ENCODE measurements around the gene TST.

DNA sequence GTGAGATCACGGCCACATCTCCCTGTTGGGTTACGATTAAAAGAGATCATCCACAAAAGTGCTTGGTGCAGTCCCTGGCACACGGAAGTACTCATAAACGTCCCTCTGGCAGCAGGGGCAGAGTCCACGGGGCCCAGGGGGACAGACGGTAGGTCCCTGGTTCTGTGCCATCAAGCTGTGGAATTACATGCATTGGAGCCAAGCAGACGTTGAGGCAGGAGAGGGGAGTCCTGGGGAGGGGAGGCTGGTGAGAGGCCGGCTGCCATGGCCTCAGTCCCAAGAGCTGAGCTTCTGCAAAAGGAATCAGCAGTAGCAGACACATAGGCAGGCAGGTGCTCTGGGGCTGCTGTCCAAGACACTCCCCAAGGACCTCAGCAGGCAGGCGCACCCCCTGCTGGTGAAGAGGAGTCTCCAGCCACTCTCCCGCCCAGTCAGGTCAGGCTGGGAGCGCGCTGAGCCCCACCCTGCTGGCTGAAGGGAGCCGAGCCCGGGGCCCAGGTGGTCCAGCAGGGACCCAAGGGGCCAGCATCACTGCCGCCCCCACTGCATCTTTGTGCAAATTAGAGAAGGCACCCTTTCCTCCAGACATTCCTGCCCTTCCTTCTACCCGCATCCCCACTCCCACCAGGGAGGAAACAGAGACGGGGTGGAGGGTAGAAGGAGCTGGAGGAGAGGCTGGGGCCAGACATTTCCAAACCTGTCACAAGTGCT, 24.7 kb upstream of the TST start:
- TF ChIP-seq, protein P1, sequence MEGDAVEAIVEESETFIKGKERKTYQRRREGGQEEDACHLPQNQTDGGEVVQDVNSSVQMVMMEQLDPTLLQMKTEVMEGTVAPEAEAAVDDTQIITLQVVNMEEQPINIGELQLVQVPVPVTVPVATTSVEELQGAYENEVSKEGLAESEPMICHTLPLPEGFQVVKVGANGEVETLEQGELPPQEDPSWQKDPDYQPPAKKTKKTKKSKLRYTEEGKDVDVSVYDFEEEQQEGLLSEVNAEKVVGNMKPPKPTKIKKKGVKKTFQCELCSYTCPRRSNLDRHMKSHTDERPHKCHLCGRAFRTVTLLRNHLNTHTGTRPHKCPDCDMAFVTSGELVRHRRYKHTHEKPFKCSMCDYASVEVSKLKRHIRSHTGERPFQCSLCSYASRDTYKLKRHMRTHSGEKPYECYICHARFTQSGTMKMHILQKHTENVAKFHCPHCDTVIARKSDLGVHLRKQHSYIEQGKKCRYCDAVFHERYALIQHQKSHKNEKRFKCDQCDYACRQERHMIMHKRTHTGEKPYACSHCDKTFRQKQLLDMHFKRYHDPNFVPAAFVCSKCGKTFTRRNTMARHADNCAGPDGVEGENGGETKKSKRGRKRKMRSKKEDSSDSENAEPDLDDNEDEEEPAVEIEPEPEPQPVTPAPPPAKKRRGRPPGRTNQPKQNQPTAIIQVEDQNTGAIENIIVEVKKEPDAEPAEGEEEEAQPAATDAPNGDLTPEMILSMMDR (IDR thresholded peaks at IDR 0.05), result peak; percentile 34 to 58 (median 46)
- TF ChIP-seq POLR2AphosphoS5 (IDR thresholded peaks at IDR 0.05) (no peak), POLR2A (IDR thresholded peaks at IDR 0.05; ENCODE audit: low read depth) (no peak), EP300 (IDR thresholded peaks at IDR 0.05) (no peak)
